HepG2 (cell line): Measurements from ENCODE around the gene IPO8. TPM values are rescaled to one million over a fixed set of nuclear protein-coding genes. Genes with fewer than 3 reads are reported as not detected.

Source experiments
- ARNT ChIP-seq: fragments of 450-650 bp; IDR thresholded peaks from 2 replicates; pipeline ENCODE4 v1.6.1; 2017
- DNMT1 ChIP-seq: sonication (generic); formaldehyde crosslinking; IDR thresholded peaks from 2 replicates; pipeline ENCODE4 v1.5.1; 2020; ENCODE audit warnings: mild to moderate bottlenecking, missing genetic modification reagents
- FIP1L1 ChIP-seq: fragments of 200-400 bp; formaldehyde crosslinking; IDR thresholded peaks from 2 replicates; pipeline ENCODE4 v1.6.1; 2018; ENCODE audit warnings: low read depth, mild to moderate bottlenecking, low read length, moderate library complexity, borderline replicate concordance; ENCODE audit not compliant: insufficient read depth
- HBP1 ChIP-seq: IDR thresholded peaks from 2 replicates; pipeline ENCODE4 v1.6.1; 2016; ENCODE audit warnings: low read depth, control low read depth
- HNF1B ChIP-seq: sonication (generic); formaldehyde crosslinking; IDR thresholded peaks from 2 replicates; pipeline ENCODE4 v1.5.1; 2020; ENCODE audit warnings: mild to moderate bottlenecking, moderate library complexity, missing genetic modification reagents
- HOXA9 ChIP-seq: sonication (generic); formaldehyde crosslinking; IDR thresholded peaks from 2 replicates; pipeline ENCODE4 v1.8.1; 2022; ENCODE audit warnings: missing genetic modification reagents, mild to moderate bottlenecking, moderate library complexity, borderline replicate concordance
- MTF2 ChIP-seq: sonication (generic); formaldehyde crosslinking; IDR thresholded peaks from 2 replicates; pipeline ENCODE4 v1.5.0; 2020; ENCODE audit warnings: missing genetic modification reagents, borderline replicate concordance
- PHF8 ChIP-seq: sonication (generic); formaldehyde crosslinking; IDR thresholded peaks from 2 replicates; pipeline ENCODE4 v1.5.0; 2020; ENCODE audit warnings: missing genetic modification reagents
- POGK ChIP-seq: sonication (generic); formaldehyde crosslinking; conservative IDR thresholded peaks from 2 replicates; pipeline ENCODE4 v1.8.0; 2022; ENCODE audit warnings: mild to moderate bottlenecking, moderate library complexity, missing genetic modification reagents
- SMAD9 ChIP-seq: sonication (generic); formaldehyde crosslinking; IDR thresholded peaks from 2 replicates; pipeline ENCODE4 v1.5.1; 2020; ENCODE audit warnings: mild to moderate bottlenecking, missing genetic modification reagents
- SRY ChIP-seq: sonication (generic); formaldehyde crosslinking; IDR thresholded peaks from 2 replicates; pipeline ENCODE4 v1.8.0; 2022; ENCODE audit warnings: mild to moderate bottlenecking, missing genetic modification reagents
- ZC3H4 ChIP-seq: sonication (generic); formaldehyde crosslinking; IDR thresholded peaks from 2 replicates; pipeline ENCODE4 v1.4.0; 2020; ENCODE audit warnings: missing genetic modification reagents, borderline replicate concordance
- ZFAT ChIP-seq: sonication (generic); formaldehyde crosslinking; conservative IDR thresholded peaks from 2 replicates; pipeline ENCODE4 v1.8.1; 2023; ENCODE audit warnings: missing genetic modification reagents, inconsistent platforms
- ZFP36 ChIP-seq: fragments of 150-350 bp; IDR thresholded peaks from 2 replicates; pipeline ENCODE4 v1.6.1; 2018; ENCODE audit warnings: borderline replicate concordance, low read length, low read depth; ENCODE audit not compliant: partially characterized antibody
- ZNF337 ChIP-seq: sonication (generic); formaldehyde crosslinking; IDR thresholded peaks from 2 replicates; pipeline ENCODE4 v1.5.1; 2020; ENCODE audit warnings: missing genetic modification reagents, low read depth, mild to moderate bottlenecking, borderline replicate concordance
- ZNF33A ChIP-seq: sonication (generic); formaldehyde crosslinking; IDR thresholded peaks from 2 replicates; pipeline ENCODE4 v1.5.1; 2020; ENCODE audit warnings: missing genetic modification reagents, mild to moderate bottlenecking, moderate library complexity, borderline replicate concordance
- ZNF589 ChIP-seq: sonication (generic); formaldehyde crosslinking; conservative IDR thresholded peaks from 2 replicates; pipeline ENCODE4 v1.8.0; 2022; ENCODE audit warnings: mild to moderate bottlenecking, moderate library complexity, missing genetic modification reagents
- ZNF629 ChIP-seq: sonication (generic); formaldehyde crosslinking; conservative IDR thresholded peaks from 2 replicates; pipeline ENCODE4 v1.5.0; 2020; ENCODE audit warnings: missing genetic modification reagents
- ZNF761 ChIP-seq: sonication (generic); formaldehyde crosslinking; conservative IDR thresholded peaks from 2 replicates; pipeline ENCODE4 v1.4.0; 2020; ENCODE audit warnings: mild to moderate bottlenecking, missing genetic modification reagents
- polyA plus RNA-seq, 8 experiments: library from polyadenylated mRNA; depleted of rRNA in 3 of 8; stranded (reverse) in 7 of 8; unstranded in 1 of 8; fragments of >200 nt; fragmentation: Illumina TruSeq in 4 of 8; extraction: Trizol in 4 of 8; gene quantifications; 2 replicates each; pipeline versions ENCODE4 v1.2.1 to v1.2.3, GENCODE V29; 2011 to 2016; ENCODE audit warnings: low read depth in 4 of 8, missing spikeins in 1 of 8, mixed read lengths in 1 of 8; ENCODE audit not compliant: insufficient read depth in 1 of 8
- total RNA-seq, 5 experiments: library from RNA; depleted of rRNA; stranded (reverse); fragments of >200 nt; fragmentation: Illumina TruSeq; extraction: Trizol; gene quantifications; 2 replicates each; pipeline ENCODE4 v1.2.3, GENCODE V29; 2016; ENCODE audit warnings: low read depth in 1 of 5
- TF ChIP-seq, protein P1 (sequence below): IDR thresholded peaks from 2 replicates; pipeline ENCODE4 v1.4.0; 2020; ENCODE audit warnings: mild to moderate bottlenecking, missing genetic modification reagents

The IPO8 gene
- total and polyA plus RNA-seq, 2 of the 13 experiments (the other 11 are each of a cell fraction or from before 2014, with no cell fraction given), result 6.3 to 21.8 TPM

DNA sequence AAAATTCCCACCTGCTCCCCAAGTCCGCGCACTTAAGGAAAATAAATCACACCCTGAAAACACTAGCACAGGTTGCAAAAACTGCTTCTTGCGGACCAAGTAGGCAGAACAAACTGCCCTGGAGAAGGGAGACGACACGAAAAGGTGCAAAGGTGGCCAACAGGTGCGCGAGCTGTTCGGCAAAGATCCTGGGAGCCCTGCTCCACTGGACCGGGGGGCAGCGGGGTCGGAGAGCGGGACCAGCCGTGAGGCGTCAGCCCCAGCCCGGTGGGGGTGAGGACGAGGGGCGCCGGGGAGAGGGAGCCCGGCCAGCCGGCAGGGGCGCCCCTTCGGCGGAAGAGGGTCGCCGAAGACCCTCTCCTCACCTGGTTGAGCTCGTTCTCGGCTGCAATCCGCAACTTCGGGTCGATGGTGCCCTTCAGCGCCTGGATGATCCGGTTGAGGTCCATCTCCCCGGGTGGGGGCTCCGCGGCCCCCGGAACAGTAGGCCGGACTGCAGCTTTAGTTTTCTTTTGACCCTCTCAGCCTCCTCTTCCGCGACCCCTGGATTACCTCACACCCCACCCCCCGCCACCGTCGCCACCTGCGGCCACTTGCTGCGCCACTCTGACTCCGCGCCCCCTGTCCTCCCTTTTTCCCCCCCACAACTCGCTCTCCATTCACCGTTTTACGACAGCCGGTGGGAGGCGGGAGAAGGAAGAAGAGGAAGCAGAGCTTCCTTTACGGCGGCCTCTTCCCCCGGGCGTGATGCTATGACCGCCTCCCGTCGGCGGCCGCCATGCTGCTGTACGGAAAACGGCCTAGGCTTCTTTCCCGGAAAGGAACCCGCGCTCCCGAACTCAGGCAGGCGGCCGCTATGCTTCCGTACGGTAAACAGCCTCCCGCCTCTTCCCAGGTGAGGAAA lies at the start of gene IPO8 (continued):
- TF ChIP-seq, protein P1, sequence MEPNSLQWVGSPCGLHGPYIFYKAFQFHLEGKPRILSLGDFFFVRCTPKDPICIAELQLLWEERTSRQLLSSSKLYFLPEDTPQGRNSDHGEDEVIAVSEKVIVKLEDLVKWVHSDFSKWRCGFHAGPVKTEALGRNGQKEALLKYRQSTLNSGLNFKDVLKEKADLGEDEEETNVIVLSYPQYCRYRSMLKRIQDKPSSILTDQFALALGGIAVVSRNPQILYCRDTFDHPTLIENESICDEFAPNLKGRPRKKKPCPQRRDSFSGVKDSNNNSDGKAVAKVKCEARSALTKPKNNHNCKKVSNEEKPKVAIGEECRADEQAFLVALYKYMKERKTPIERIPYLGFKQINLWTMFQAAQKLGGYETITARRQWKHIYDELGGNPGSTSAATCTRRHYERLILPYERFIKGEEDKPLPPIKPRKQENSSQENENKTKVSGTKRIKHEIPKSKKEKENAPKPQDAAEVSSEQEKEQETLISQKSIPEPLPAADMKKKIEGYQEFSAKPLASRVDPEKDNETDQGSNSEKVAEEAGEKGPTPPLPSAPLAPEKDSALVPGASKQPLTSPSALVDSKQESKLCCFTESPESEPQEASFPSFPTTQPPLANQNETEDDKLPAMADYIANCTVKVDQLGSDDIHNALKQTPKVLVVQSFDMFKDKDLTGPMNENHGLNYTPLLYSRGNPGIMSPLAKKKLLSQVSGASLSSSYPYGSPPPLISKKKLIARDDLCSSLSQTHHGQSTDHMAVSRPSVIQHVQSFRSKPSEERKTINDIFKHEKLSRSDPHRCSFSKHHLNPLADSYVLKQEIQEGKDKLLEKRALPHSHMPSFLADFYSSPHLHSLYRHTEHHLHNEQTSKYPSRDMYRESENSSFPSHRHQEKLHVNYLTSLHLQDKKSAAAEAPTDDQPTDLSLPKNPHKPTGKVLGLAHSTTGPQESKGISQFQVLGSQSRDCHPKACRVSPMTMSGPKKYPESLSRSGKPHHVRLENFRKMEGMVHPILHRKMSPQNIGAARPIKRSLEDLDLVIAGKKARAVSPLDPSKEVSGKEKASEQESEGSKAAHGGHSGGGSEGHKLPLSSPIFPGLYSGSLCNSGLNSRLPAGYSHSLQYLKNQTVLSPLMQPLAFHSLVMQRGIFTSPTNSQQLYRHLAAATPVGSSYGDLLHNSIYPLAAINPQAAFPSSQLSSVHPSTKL (CRISPR knock-in tag), result peak; percentile 2; the same call in 1 of the 2 replicates
- TF ChIP-seq ZFAT (CRISPR knock-in tag) (no peak), ZC3H4 (CRISPR knock-in tag) (no peak), PHF8 (peak; percentile 81), POGK (0 out of 2 replicates have a peak, but pooled peaks have one; percentile 28), ZNF33A (CRISPR knock-in tag) (no peak), HOXA9 (CRISPR knock-in tag) (no peak), SRY (CRISPR knock-in tag) (no peak), ZNF761 (CRISPR knock-in tag) (no peak), ZFP36 (no peak), ZNF589 (no peak), ARNT (no peak), ZNF337 (no peak), MTF2 (no peak), ZNF629 (CRISPR knock-in tag) (no peak), HBP1 (peak; percentile 28; the same call in 1 of the 2 replicates), SMAD9 (CRISPR knock-in tag) (peak; percentile 72; the same call in 1 of the 2 replicates), FIP1L1 (no peak), DNMT1 (no peak), HNF1B (CRISPR knock-in tag) (peak; percentile 71)
